DOHH2 (cell line): Measurements from ENCODE around the gene KCNMA1.

Source experiments
- H3F3A ChIP-seq: fragments of 200-600 bp; sonication (generic), shearing (Covaris generic); 2 replicates; pipeline ENCODE4 v1.6.0; 2016; ENCODE audit warnings: antibody characterized with exemption, mild to moderate bottlenecking; ENCODE audit not compliant: control insufficient read depth, insufficient read depth
- H3K27ac ChIP-seq: fragments of 200-600 bp; sonication (generic); 2 replicates; pipeline ENCODE4 v1.5.1; 2014; ENCODE audit warnings: low read depth, mild to moderate bottlenecking, low read length, moderate library complexity
- H3K27me3 ChIP-seq: fragments of 200-600 bp; sonication (generic); 2 replicates; pipeline ENCODE4 v1.6.1; 2014; ENCODE audit warnings: mild to moderate bottlenecking, low read length, mixed read lengths; ENCODE audit not compliant: control insufficient read depth
- H3K36me3 ChIP-seq: fragments of 200-600 bp; sonication (generic); 2 replicates; pipeline ENCODE4 v1.6.1; 2014; ENCODE audit warnings: mild to moderate bottlenecking, low read length, moderate library complexity, mixed read lengths; ENCODE audit not compliant: control insufficient read depth
- H3K4me1 ChIP-seq: fragments of 200-600 bp; sonication (generic); 2 replicates; pipeline ENCODE4 v1.6.1; 2014; ENCODE audit warnings: mild to moderate bottlenecking, low read length, mixed read lengths; ENCODE audit not compliant: control insufficient read depth
- H3K4me2 ChIP-seq: fragments of 200-600 bp; sonication (generic); 2 replicates; pipeline ENCODE4 v1.6.0; 2014; ENCODE audit warnings: mild to moderate bottlenecking, low read length, moderate library complexity
- H3K4me3 ChIP-seq: fragments of 200-600 bp; sonication (generic); 2 replicates; pipeline ENCODE4 v1.5.1; 2014; ENCODE audit warnings: mild to moderate bottlenecking, low read length, mixed read lengths
- H3K79me2 ChIP-seq: fragments of 200-600 bp; sonication (generic); 2 replicates; pipeline ENCODE4 v1.6.1; 2014; ENCODE audit warnings: mild to moderate bottlenecking, low read length, mixed read lengths; ENCODE audit not compliant: control insufficient read depth
- H3K9me2 ChIP-seq: fragments of 200-600 bp; sonication (generic); replicated peaks from 2 replicates; pipeline ENCODE4 v1.6.1; 2014; ENCODE audit warnings: mild to moderate bottlenecking, low read length, mixed read lengths; ENCODE audit not compliant: control insufficient read depth
- H3K9me3 ChIP-seq: fragments of 200-600 bp; sonication (generic); 2 replicates; pipeline ENCODE4 v1.6.1; 2014; ENCODE audit warnings: antibody characterized with exemption, low read length, mixed read lengths; ENCODE audit not compliant: control insufficient read depth, insufficient read depth
- H4K20me1 ChIP-seq: fragments of 200-600 bp; sonication (generic); 2 replicates; pipeline ENCODE4 v1.6.0; 2014; ENCODE audit warnings: low read depth, mild to moderate bottlenecking, antibody characterized with exemption, low read length, moderate library complexity; ENCODE audit not compliant: control insufficient read depth, insufficient read depth
- CTCF ChIP-seq: fragments of 200-600 bp; sonication (generic); IDR thresholded peaks from one replicate; pipeline ENCODE4 v1.5.1; 2014; ENCODE audit warnings: antibody characterized with exemption, mild to moderate bottlenecking, low read depth, low read length; ENCODE audit not compliant: poor library complexity, severe bottlenecking
- EZH2phosphoT487 ChIP-seq: fragments of 200-600 bp; sonication (generic); IDR thresholded peaks from 2 replicates; pipeline ENCODE4 v1.6.1; 2017; ENCODE audit warnings: borderline replicate concordance, mild to moderate bottlenecking, antibody characterized with exemption, low read length, moderate library complexity, mixed read lengths

The KCNMA1 gene

GRCh38 chr10:77539147-77539935, 98.3 kb downstream of the KCNMA1 start:
- Histone ChIP-seq H4K20me1 (no peaks in the 10 kb centered on the region), H3F3A (no peaks in the 10 kb centered on the region), H3K4me3 (no peak overlapping the region), H3K9me2 (no peaks in the 10 kb centered on the region), H3K36me3 (no peaks in the 10 kb centered on the region), H3K4me2 (no peak overlapping the region), H3K4me1 (peaks cover 16% of the 10 kb centered on the region), H3K79me2 (no peaks in the 10 kb centered on the region), H3K9me3 (0 out of 2 replicates have a peak, but pooled peaks cover 2% of the 10 kb centered on the region), H3K27me3 (no peaks in the 10 kb centered on the region), H3K27ac (no peak overlapping the region)
- no peak for TF ChIP-seq CTCF
- TF ChIP-seq EZH2phosphoT487, result no peak

GRCh38 chr10:77537720-77538373, 99.8 kb downstream of the KCNMA1 start:
- H3K27me3 ChIP-seq, result no peaks in the 10 kb centered on the region; the same call in 1 of the 2 replicates
- H3K9me2 ChIP-seq, result no peaks in the 10 kb centered on the region
- no peaks in the 10 kb centered on the region for H3K36me3 ChIP-seq
- no peak overlapping the region for H3K27ac ChIP-seq
- no peaks in the 10 kb centered on the region for H3K79me2 ChIP-seq
- no peak overlapping the region for H3K4me3 ChIP-seq
- no peaks in the 10 kb centered on the region for H4K20me1 ChIP-seq
- TF ChIP-seq CTCF (no peak), EZH2phosphoT487 (no peak)
- no peaks in the 10 kb centered on the region for H3F3A ChIP-seq
- 0 out of 2 replicates have a peak, but pooled peaks cover 2% of the 10 kb centered on the region for H3K9me3 ChIP-seq
- H3K4me2 ChIP-seq, result no peak overlapping the region
- H3K4me1 ChIP-seq, result peaks cover 16% of the 10 kb centered on the region

- no peaks in the 10 kb centered on the region for H3F3A ChIP-seq
- H3K79me2 ChIP-seq, result no peaks in the 10 kb centered on the region
- no peak overlapping the region for H3K4me3 ChIP-seq
- H4K20me1 ChIP-seq, result no peaks in the 10 kb centered on the region
- TF ChIP-seq CTCF (no peak), EZH2phosphoT487 (no peak)
- peaks cover 3% of the 10 kb centered on the region for H3K27me3 ChIP-seq
- H3K4me2 ChIP-seq, result no peak overlapping the region
- no peak overlapping the region for H3K27ac ChIP-seq
- no peaks in the 10 kb centered on the region for H3K36me3 ChIP-seq
- 0 out of 2 replicates have a peak, but pooled peaks cover 2% of the 10 kb centered on the region for H3K9me3 ChIP-seq
- no peaks in the 10 kb centered on the region for H3K9me2 ChIP-seq
- H3K4me1 ChIP-seq, result peaks cover 15% of the 10 kb centered on the region
Observed at GRCh38 chr10:77537071-77537470, 100.5 kb downstream of the KCNMA1 start.
